Colon (tissue), 2 donors: Measurements from ENCODE around the gene PALM3.
"Not testable (repeated sequence)": the region's sequence is repeated elsewhere in the genome, so short reads cannot be mapped to it uniquely, and the experiment has no call there.

Source experiments
- FAIRE-seq: peaks from 2 replicates; lab custom pipeline; 2012; peaks lifted over from hg19 to GRCh38; lab: Jason Lieb, UNC
- donor health status: control.
- donor health status: control.

The PALM3 gene

DNA sequence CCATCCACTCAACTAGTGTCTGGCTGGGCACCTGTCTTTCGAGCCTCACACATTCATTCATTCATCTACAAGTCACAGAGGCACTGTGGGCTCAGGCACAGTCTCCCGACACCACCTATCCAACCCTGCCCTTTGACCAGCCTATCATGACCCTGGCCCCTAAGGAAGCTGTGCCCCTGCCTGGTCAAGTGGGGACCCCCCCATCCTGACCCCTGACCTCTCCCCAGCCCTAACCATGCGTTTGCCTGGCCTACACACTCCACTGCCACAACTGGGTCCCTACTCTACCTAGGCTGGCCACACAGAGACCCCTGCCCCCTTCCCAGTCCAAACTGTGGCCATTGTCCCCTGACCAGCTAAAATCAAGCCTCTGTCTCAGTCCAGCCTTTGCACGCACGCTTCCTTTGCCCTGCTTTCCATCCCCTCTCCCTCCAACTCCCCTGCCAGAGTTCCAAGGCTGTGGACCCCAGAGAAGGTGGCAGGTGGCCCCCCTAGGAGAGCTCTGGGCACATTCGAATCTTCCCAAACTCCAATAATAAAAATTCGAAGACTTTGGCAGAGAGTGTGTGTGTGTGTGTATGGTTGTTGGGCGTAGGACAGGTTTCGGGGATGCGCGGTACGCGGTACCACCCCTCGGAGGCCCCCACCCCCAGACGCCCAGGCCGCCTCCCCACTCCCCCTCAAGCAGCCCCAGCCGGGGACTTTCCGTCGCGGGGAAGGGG is 30.7 kb downstream of the PALM3 start:
- no peak for FAIRE-seq

DNA sequence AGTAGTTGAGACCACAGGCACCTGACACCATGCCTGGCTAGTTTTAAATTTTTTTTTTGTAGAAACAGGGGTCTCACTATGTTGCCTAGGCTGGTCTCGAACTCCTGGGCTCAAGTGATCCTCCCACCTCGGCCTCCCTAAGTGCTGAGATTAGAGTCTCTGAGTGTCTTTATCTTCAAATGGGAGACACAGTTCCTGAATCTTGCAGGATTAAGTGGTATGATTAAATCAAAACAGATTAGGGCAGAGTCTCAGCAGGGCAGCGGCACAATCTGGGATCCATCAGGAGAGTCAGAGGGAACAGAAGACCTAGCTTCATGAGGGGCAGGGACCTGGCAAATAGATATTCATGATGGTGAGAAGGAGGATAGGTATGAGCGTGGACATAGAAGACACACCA is 33.0 kb downstream of the PALM3 start:
- FAIRE-seq, result no peak

DNA sequence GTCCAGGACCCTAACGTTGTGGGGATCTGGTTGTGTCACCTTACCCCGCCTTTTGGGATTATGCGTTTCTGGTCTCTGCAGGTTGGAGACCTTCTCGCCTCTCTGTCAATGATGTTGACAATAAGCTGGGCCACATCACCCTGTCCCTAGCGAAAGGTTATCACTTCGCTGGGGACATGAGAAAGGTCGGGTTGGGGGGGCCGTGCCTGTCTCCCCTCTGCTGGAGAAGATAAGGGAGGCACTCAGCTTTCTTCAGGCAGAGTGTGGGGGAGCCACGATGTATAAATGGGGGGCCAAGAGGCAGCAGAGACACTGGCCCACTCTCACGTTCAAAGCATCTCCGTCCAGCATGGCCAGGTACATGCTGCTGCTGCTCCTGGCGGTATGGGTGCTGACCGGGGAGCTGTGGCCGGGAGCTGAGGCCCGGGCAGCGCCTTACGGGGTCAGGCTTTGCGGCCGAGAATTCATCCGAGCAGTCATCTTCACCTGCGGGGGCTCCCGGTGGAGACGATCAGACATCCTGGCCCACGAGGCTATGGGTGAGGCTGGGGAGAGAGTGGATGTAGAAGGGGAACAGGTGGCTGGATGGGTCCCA is 33.9 kb downstream of the PALM3 start, which contains the start of gene RLN3:
Gene RLN3 (plus strand): TSS at position 293 of the 595 bp plus-strand sequence. CDS start 57 bp downstream, at position 350.
- no peak for FAIRE-seq

DNA sequence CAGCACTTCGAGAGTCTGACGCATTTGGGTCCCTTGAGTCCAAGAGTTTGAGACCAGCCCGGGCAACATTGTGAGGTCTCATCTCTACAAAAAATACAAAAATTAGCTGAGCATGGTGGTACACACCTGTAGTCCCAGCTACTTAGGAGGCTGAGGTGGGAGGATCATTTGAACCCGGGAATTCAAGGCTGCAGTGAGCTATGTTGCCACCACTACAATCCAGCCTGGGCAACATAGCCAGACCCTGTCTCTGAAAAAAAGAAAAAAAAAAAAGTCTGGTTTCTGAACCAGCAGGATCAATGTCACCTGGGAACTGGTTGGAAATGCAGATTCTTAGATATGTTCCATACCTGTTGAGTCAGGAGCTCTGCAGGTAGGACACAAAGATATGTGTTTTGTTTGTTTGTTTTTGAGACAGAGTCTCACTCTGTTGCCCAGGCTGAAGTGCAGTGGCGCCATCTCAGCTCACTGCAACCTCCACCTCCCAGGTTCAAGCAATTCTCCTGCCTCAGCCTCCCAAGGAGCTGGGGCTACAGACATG is 35.2 kb downstream of the PALM3 start:
- not testable (repeated sequence) for FAIRE-seq

GRCh38 chr19:14023404-14024235 is 38.3 kb downstream of the PALM3 start:
- FAIRE-seq, result no peak

GRCh38 chr19:14022469-14022868 is 39.4 kb downstream of the PALM3 start:
- FAIRE-seq, result no peak

GRCh38 chr19:14021474-14021873 is 40.4 kb downstream of the PALM3 start:
- FAIRE-seq, result no peak

GRCh38 chr19:14019739-14020138 is 42.1 kb downstream of the PALM3 start:
- not testable (repeated sequence) for FAIRE-seq

GRCh38 chr19:14019100-14019499 is 42.8 kb downstream of the PALM3 start:
- FAIRE-seq, result no peak

DNA sequence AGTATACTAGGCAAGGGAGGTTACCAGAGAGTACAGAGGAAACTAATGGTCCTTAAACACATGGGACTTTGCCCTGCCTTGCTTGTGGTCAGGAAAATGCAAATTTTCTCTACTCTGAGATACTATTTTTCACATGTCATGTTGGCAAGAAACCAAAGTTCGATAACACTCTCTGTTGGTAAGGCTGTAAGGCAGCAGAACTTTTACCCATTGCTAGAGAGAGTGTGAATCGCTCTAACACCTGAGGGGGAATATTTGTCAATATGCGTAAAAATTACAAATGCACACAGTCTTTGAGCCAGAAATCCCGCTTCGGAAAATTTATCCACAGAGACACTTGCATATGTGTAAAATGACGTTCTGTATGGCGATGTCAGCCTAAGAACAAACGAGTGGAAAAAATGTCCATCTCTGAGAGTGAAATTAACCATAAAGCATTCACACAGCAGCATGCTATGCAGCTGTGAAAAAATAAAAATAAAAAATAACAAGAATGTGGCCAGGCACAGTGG is 46.3 kb downstream of the PALM3 start:
- FAIRE-seq, result no peak

- no peak for FAIRE-seq
Observed at GRCh38 chr19:14012378-14012915, 49.4 kb downstream of the PALM3 start.

DNA sequence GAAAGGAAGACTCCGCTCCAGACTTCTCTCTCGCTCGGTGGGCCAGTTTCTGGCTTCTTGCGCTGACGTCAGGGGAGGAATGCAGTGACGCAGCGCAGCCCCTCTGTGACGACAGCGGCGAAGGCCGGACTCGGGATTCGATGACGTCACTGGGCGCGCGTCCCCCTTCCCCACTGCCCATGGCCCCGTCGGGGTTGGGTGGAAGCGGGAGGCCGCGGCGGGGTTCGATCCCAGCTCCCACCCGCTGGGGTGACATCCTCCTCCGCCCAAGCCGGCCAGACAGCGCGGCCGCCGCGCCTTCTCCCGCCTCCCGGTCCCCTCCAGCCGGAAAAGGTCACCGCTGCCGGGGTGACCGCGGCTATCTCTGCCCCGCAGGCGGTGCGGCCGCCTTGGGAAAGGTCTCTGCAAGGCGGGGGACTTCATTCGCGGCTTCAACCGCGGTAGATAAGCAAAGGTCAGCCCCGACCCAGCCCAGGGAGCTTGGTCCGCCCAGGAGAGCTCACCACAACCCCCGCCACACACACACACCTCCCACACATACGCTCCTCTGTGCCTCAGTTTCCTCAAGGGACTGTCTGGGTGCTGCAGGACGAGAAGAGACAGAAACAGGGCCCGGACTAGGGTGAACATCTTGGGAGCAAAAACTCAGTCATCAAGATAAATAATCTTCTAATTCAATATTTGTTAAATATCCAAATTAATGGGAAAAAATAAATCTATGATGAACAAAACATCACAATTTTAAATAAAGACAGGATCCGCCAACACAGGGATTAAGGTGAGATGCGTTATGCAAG is 54.9 kb downstream of the PALM3 start:
- no peak for FAIRE-seq

DNA sequence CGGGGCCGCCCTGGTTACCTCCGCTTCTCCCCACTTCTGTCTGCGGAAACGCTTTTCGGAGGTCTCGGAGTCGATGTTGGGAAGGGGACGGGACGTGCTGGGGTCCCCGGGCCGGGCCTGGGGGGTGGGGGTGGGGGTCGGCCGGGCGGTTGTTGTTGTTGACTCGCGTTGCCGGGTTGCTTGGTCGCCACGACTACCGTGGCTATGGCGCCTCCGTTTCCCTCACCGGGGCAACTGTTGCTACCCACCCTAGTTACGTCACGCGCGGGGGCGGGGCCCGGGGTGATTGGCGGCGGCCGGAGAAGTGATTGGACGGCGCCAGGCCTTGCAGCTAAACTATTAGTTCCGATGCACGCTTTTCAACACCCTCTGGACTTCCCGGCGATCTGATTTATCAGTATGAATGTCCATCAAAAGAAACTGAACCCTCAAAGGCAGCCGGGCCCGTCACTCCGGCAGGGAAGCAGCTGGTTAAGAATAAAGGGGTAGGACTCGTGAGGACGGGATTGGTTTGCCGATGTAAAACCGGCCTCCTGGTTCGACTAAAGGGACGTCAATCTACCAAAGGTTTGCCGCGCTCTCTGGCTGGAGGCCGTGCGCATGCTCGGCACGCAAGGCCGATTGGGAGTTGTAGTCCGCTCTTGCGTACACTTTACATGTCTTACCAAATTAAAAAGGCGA is 55.7 kb downstream of the PALM3 start, which contains the start of gene RFX1:
Gene RFX1 (minus strand): TSS at position 236 of the 681 bp plus-strand sequence. CDS start 12,477 bp downstream, outside the sequence.
- FAIRE-seq, result peak; percentile 80

GRCh38 chr19:14005349-14006084 is 56.4 kb downstream of the PALM3 start:
- FAIRE-seq, result no peak

DNA sequence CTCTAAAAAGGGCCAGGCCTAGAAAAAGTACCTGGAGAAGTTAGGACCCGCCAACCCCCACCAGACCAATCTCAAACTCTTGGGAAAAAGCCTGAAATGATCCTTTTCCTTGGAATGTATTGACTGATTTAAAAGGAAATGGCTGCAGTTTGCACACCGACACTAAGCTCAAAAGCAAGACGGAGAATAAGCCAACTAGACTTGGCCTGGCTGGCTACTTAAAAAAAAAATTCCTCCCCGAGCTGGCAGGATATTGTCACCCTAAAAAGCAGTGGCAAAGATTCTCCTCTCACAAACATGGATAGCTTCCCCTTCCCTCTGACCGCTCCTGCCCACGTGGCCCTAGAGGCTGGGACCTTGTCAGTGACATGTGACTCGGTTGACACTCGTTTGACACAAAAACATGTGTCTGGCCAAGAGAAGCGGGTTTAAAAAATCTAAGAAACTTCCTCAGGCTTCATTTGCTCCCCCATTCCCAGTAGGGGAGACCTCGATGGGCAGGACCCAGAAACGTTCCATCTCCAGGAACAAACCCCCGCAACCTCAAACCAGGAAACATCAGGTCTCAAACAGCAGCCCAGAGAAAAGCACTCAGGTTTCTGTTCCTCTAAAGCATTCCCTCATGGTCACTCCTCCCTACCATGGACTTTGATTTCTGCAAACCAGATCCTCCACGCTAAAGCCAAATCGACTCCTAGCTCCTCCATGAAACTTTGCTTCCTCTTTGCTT is 57.1 kb downstream of the PALM3 start:
- no peak for FAIRE-seq
